Prostate gland (tissue), 2 donors: Measurements from ENCODE around the gene KLHL29. TPM values are rescaled to one million over a fixed set of nuclear protein-coding genes. Genes with fewer than 3 reads are reported as not detected.

Experiments
- DNase-seq: peaks from one replicate; pipeline ENCODE4 v3.0.0-alpha.2; 2019; ENCODE audit warnings: low spot score
- H3K27ac ChIP-seq, 2 donors: fragments of 200-600 bp; sonication (generic); 2 replicates each; pipeline ENCODE4 v1.5.1; 2017 to 2019
- H3K27me3 ChIP-seq: fragments of 200-600 bp; sonication (generic); replicated peaks from 2 replicates; pipeline ENCODE4 v1.5.1; 2019; ENCODE audit not compliant: insufficient read depth
- H3K36me3 ChIP-seq, 2 donors: fragments of 200-600 bp; sonication (generic); 1 replicate in 1 of 2; 2 replicates in 1 of 2; pipeline versions ENCODE4 v1.5.1 to v1.8.1; 2017 to 2019
- H3K4me1 ChIP-seq: fragments of 200-600 bp; sonication (generic); replicated peaks from 2 replicates; pipeline ENCODE4 v1.5.1; 2019
- H3K4me3 ChIP-seq, 2 donors: fragments of 200-600 bp; sonication (generic); 2 replicates each; pipeline ENCODE4 v1.5.1; 2017 to 2019
- H3K9me3 ChIP-seq: fragments of 200-600 bp; sonication (generic); 2 replicates; pipeline ENCODE4 v1.5.1; 2017
- POLR2A ChIP-seq: fragments of 450-650 bp; IDR thresholded peaks from one replicate; pipeline ENCODE4 v1.6.1; 2016; ENCODE audit warnings: antibody characterized with exemption, mild to moderate bottlenecking
- POLR2AphosphoS5 ChIP-seq: sonication (generic); formaldehyde crosslinking; IDR thresholded peaks from one replicate; pipeline ENCODE4 v1.6.1; 2017; ENCODE audit warnings: antibody characterized with exemption
- WGBS: methylation state at CpG from one replicate; pipeline ENCODE4 v1.1.5; 2018; 5-methylcytosine and 5-hydroxymethylcytosine counted together
- intact Hi-C: fragments of 100-400 bp; cut with DNase I; formaldehyde crosslinking; loops from one replicate; pipeline ENCODE4 v1.14.2; 2022
- total RNA-seq, 2 donors: library from RNA; depleted of rRNA; stranded (reverse); fragments of >200 nt; gene quantifications; one replicate each; pipeline ENCODE4 v1.1.0, GENCODE V29; 2016
- TF ChIP-seq, protein P1 (sequence below), 4 experiments: fragments of 200-600 bp in 2 of 4; fragments of 450-650 bp in 2 of 4; sonication (generic) in 2 of 4; IDR thresholded peaks; 1 replicate in 3 of 4; 2 replicates in 1 of 4; pipeline ENCODE4 v1.5.1; 2016 to 2019; ENCODE audit warnings: antibody characterized with exemption in 4 of 4, mild to moderate bottlenecking in 2 of 4, moderate library complexity in 2 of 4

KLHL29 gene
- total RNA-seq, 2 donors from 2014 or later = 23.3 to 24.8 TPM

DNA sequence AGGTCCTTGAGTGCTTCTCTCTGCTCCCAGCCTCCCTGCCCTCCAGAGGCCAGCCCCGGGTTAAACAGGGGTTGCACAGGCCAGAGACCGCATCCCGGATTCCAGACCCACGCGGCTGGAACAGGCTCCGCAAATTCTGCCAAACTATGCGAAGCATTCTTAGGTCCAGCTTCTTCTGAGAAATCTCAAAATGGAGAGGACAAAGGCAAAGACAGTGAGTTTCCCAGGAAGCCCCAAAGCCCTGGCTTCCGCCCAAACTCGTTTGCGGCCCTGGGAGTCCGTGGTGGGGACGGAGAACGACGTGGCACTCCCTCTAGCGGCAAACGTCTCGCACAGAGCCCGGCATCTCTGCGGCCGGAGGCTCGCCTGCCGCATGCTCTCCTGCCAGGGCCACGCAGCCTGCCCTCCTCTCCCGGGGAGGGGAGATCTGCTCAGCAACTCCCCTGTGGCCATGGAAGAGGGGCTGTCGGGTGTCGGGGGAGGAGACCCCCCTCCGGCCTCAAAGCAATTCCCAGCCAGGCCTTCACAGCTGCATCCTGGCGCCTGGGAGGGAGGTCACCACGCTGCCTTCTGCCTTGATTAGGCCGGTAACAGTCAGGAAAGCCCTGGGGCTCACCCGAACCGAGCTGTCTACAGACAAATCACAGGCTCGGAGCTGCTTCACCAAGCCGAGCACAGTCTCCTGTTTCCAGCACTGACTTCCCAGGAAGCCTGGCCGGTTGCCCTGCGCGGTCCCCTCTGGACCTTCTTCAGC lies 33.4 kb upstream of the KLHL29 start:
- peak overlapping the region in 1 of 2 donors; percentile 33 for H3K27ac ChIP-seq
- H3K4me3 ChIP-seq = no peak overlapping the region
- no peaks in the 10 kb centered on the region for H3K36me3 ChIP-seq
- DNase-seq = peak; percentile 68
- peaks cover 2% of the 10 kb centered on the region for H3K27me3 ChIP-seq
- H3K9me3 ChIP-seq = no peaks in the 10 kb centered on the region
- TF ChIP-seq, protein P1, sequence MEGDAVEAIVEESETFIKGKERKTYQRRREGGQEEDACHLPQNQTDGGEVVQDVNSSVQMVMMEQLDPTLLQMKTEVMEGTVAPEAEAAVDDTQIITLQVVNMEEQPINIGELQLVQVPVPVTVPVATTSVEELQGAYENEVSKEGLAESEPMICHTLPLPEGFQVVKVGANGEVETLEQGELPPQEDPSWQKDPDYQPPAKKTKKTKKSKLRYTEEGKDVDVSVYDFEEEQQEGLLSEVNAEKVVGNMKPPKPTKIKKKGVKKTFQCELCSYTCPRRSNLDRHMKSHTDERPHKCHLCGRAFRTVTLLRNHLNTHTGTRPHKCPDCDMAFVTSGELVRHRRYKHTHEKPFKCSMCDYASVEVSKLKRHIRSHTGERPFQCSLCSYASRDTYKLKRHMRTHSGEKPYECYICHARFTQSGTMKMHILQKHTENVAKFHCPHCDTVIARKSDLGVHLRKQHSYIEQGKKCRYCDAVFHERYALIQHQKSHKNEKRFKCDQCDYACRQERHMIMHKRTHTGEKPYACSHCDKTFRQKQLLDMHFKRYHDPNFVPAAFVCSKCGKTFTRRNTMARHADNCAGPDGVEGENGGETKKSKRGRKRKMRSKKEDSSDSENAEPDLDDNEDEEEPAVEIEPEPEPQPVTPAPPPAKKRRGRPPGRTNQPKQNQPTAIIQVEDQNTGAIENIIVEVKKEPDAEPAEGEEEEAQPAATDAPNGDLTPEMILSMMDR (IDR thresholded peaks at IDR 0.05) = peak; percentile 67 to 87 (median 72)
- no peak for TF ChIP-seq POLR2A
- no peaks in the 10 kb centered on the region for H3K4me1 ChIP-seq
- intact Hi-C loops = loop anchor here (10.0 kb wide), 1 partner anchor 997 kb away; no protein-coding TSS in a partner anchor
- WGBS = 20% methylated on average over 33 of the region's 37 CpGs

DNA sequence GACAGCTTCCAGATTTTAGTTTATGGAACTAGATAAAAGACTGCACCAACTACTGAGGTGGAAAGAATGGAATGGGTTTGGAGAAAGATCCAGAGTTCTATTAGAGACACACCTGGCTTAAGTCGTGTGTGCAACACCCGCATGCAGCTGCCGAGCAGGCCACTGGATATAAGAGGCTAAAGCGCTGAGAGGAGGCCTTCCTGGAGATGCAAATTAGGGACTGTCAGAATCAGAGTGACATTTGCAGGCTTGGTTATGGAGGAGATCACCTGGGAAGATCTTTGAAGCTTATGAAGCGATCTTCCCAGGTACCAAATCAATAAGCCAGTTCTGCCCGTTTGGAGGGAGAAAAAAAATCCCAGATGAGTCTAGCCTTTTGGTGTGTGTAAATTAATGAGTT lies 30.4 kb upstream of the KLHL29 start:
- TF ChIP-seq, protein P1 (IDR thresholded peaks at IDR 0.05) = no peak
- TF ChIP-seq POLR2AphosphoS5 = no peak
- TF ChIP-seq POLR2A = no peak
- H3K36me3 ChIP-seq = no peaks in the 10 kb centered on the region
- H3K4me3 ChIP-seq = no peak overlapping the region
- intact Hi-C loops = loop anchor here (10.0 kb wide), 1 partner anchor 1000 kb away; no protein-coding TSS in a partner anchor
- peaks cover 2% of the 10 kb centered on the region for H3K27me3 ChIP-seq
- H3K27ac ChIP-seq = no peak overlapping the region
- H3K9me3 ChIP-seq = no peaks in the 10 kb centered on the region
- no peak for DNase-seq
- H3K4me1 ChIP-seq = no peaks in the 10 kb centered on the region
- WGBS = 94% methylated on average over 6 of the region's 6 CpGs

DNA sequence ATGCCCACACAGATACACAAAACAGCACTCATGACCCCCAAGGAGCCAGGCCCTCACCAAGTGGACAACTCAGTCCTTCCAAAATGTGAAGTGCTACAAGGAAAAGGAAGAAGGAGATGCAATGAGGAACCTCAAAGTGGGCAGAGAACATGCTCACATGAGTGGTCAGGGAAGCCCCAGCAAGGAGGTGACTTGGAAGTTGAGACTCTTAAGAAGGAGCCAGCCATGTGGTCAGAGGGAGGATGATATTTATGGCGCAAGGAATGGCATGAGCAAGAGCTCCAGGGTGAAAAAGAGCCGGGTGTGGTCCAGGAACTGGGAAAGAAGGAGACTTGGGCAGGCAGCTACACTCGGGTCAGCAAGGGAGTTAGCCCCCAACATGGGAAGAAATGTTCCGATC lies 30.0 kb upstream of the KLHL29 start:
- Histone ChIP-seq H3K4me3 (no peak overlapping the region), H3K36me3 (no peaks in the 10 kb centered on the region), H3K9me3 (no peaks in the 10 kb centered on the region), H3K4me1 (no peaks in the 10 kb centered on the region), H3K27me3 (peaks cover 2% of the 10 kb centered on the region), H3K27ac (no peak overlapping the region)
- intact Hi-C loops = loop anchor here (10.0 kb wide), 1 partner anchor 1000 kb away; no protein-coding TSS in a partner anchor
- 68% methylated on average over 4 of the region's 4 CpGs for WGBS
- no peak for DNase-seq
- TF ChIP-seq POLR2AphosphoS5 (no peak), POLR2A (no peak)
- TF ChIP-seq, protein P1 (IDR thresholded peaks at IDR 0.05) = no peak

DNA sequence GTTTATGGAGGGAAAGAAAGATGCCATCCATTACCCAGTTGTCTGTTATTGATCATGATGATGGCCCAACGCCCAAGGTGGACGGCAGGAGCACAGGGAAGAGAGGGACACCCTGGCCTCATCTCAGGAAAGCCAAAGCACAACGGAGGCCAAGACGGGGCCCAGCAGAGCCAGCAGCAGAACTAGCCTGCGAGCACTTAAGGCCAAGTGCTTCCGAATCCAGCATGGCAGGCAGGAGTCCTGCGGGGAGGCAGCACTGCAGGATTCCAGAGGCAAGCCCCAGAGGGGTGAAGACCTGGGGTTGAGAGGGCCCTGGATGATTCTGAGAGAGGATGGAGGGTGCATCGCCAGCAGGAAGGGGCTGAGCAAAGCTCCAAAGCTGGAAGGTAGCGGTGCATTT lies 28.3 kb upstream of the KLHL29 start:
- no peak overlapping the region for H3K27ac ChIP-seq
- H3K36me3 ChIP-seq = no peaks in the 10 kb centered on the region
- H3K4me3 ChIP-seq = no peak overlapping the region
- 95% methylated on average over 9 of the region's 9 CpGs for WGBS
- DNase-seq = no peak
- H3K27me3 ChIP-seq = no peaks in the 10 kb centered on the region
- no peaks in the 10 kb centered on the region for H3K4me1 ChIP-seq
- H3K9me3 ChIP-seq = no peaks in the 10 kb centered on the region
- TF ChIP-seq POLR2A = no peak
- no peak for TF ChIP-seq POLR2AphosphoS5
- TF ChIP-seq, protein P1 (IDR thresholded peaks at IDR 0.05) = no peak
- intact Hi-C loops = loop anchor here (10.0 kb wide), 1 partner anchor 1002 kb away; no protein-coding TSS in a partner anchor
